Measurements from ENCODE around the gene SH2D6. TPM values are rescaled to one million over a fixed set of nuclear protein-coding genes. Genes with fewer than 3 reads are reported as not detected.

SH2D6 gene
- total and polyA plus RNA-seq, 9 of the 15 experiments (the other 6 are each of a cell fraction or from before 2014, with no cell fraction given) = 0.07 to 0.76 (median 0.33) TPM; not detected in 2

GRCh38 chr2:85435981-85436835 lies 17.7 kb downstream of the SH2D6 start:
- H3K27ac ChIP-seq (ENCODE audit: extremely low read depth, low read depth, low read length) = peak overlapping the region; percentile 79; the same call in 2 of the 3 replicates
- DNase-seq (ENCODE audit: extremely low read depth in 1 of 4, low spot score in 3 of 4) (peak in 1 of 4 experiments; percentile 50), ATAC-seq (peak; percentile 12), FAIRE-seq (no peak)
- H3K79me2 ChIP-seq (ENCODE audit: control insufficient read depth, insufficient read depth, low read length) = no peaks in the 10 kb centered on the region; the same call in 2 of the 3 replicates
- ChIA-PET POLR2A (interaction anchor here (0.6 to 63.9 kb wide), 5 partner anchors 16 to 522 kb away, joined by 3 to 1576 read pairs (median 3); partner anchors contain the start of genes C2orf68 and MAT2A), CTCF (ENCODE audit: low intra/inter-chr PET ratio) (interaction anchor here (0.7 to 0.8 kb wide), 2 partner anchors 15 to 44 kb away, joined by 3 read pairs; no protein-coding TSS in a partner anchor)
- intact Hi-C loops (cut with micrococcal nuclease) (loop anchor here (5.0 kb wide), 2 partner anchors 61 to 101 kb away; partner anchors contain the start of gene MAT2A), in situ Hi-C loops (cut with MboI) (no loop called here)
- peaks cover 28 to 56% of the 10 kb centered on the region in 2 experiments for H3K4me1 ChIP-seq (replicated peaks in 1 of 2; ENCODE audit: control insufficient read depth in 2 of 2, insufficient read depth in 2 of 2, low read length in 2 of 2)
- H3K27me3 ChIP-seq (ENCODE audit: control insufficient read depth in 2 of 2, insufficient read depth in 2 of 2, low read length in 2 of 2) = no peaks in the 10 kb centered on the region
- H3K9me3 ChIP-seq (replicated peaks; ENCODE audit: control insufficient read depth, insufficient read depth, low read depth, low read length) = no peaks in the 10 kb centered on the region
- no peak overlapping the region for H3K4me2 ChIP-seq (ENCODE audit: insufficient read depth, low read length)
- no TSS peak for BruUV-seq (replicated peaks)
- WGBS (ENCODE audit: insufficient coverage, low coverage, missing lambda C conversion rate) = 62% methylated on average over 15 of the region's 16 CpGs
- H2AFZ ChIP-seq (ENCODE audit: low read depth, low read length) = peak overlapping the region; percentile 51
- no peak overlapping the region for H3K4me3 ChIP-seq
- no peaks in the 10 kb centered on the region for H3K9me1 ChIP-seq (ENCODE audit: control insufficient read depth, insufficient read depth, low read length)
- H3K36me3 ChIP-seq (ENCODE audit: control insufficient read depth, insufficient read depth, low read length) = no peaks in the 10 kb centered on the region
- peak overlapping the region; percentile 61 to 73; a peak in 1 of 4 replicates for H3K9ac ChIP-seq (ENCODE audit: insufficient read depth in 1 of 2, low read depth in 2 of 2, low read length in 2 of 2)
- H4K20me1 ChIP-seq (replicated peaks; ENCODE audit: control insufficient read depth, insufficient read depth, low read length) = no peaks in the 10 kb centered on the region
- TF ChIP-seq E2F6 (IDR thresholded peaks at IDR 0.05; ENCODE audit: borderline replicate concordance in 1 of 2, extremely low read depth in 1 of 2, insufficient read depth in 1 of 2, insufficient read length in 1 of 2, low read depth in 1 of 2, low read length in 1 of 2, poor library complexity in 1 of 2, severe bottlenecking in 1 of 2) = peak in 1 of 2 experiments; percentile 18
- no peak for TF ChIP-seq ZNF830 (CRISPR knock-in tag; IDR thresholded peaks at IDR 0.05)
- TF ChIP-seq CXXC5 (CRISPR knock-in tag; IDR thresholded peaks at IDR 0.05) = peak; percentile 21; the same call in 1 of the 2 replicates
- TF ChIP-seq HDAC8 (tag; IDR thresholded peaks at IDR 0.05) = 0 out of 2 replicates have a peak, but pooled peaks have one; percentile 22
- TF ChIP-seq ZBTB8A (IDR thresholded peaks at IDR 0.05; ENCODE audit: partially characterized antibody) = no peak
- peak; percentile 43 for TF ChIP-seq CTCFL (IDR thresholded peaks at IDR 0.05; ENCODE audit: borderline replicate concordance, insufficient read depth, low read depth, low read length, poor library complexity, severe bottlenecking)
- peak in 1 of 3 experiments; percentile 36 for TF ChIP-seq YY1 (IDR thresholded peaks at IDR 0.05; ENCODE audit: borderline replicate concordance in 1 of 3, control insufficient read depth in 1 of 3, extremely low read depth in 1 of 3, insufficient read depth in 3 of 3, insufficient read length in 1 of 3, insufficient replicate concordance in 2 of 3, low read depth in 1 of 3, low read length in 2 of 3)
- TF ChIP-seq ZNF583 (CRISPR knock-in tag; IDR thresholded peaks at IDR 0.05) = 0 out of 2 replicates have a peak, but pooled peaks have one; percentile 21
- 0 out of 2 replicates have a peak, but pooled peaks have one; percentile 22 for TF ChIP-seq ZNF592 (IDR thresholded peaks at IDR 0.05)
- TF ChIP-seq ZNF311 (CRISPR knock-in tag; IDR thresholded peaks at IDR 0.05) = 0 out of 2 replicates have a peak, but pooled peaks have one; percentile 29

All from K562 (cell line).